K562 (cell line): ENCODE measurements around the gene NMT1. TPM values are rescaled to one million over a fixed set of nuclear protein-coding genes. Genes with fewer than 3 reads are reported as not detected.

Experiments used
- ARID3A ChIP-seq: IDR thresholded peaks from 2 replicates; pipeline ENCODE4 v1.6.1; 2012; ENCODE audit warnings: low read depth, low read length, improper control_type of control experiment, borderline replicate concordance
- BRD9 ChIP-seq: fragments of 450-650 bp; IDR thresholded peaks from 2 replicates; pipeline ENCODE4 v1.6.1; 2018; ENCODE audit warnings: low read depth; ENCODE audit not compliant: partially characterized antibody
- CHD2 ChIP-seq: IDR thresholded peaks from 2 replicates; pipeline ENCODE4 v1.6.1; 2011; ENCODE audit warnings: low read depth, low read length
- EZH2 ChIP-seq: IDR thresholded peaks from 2 replicates; pipeline ENCODE4 v1.6.1; 2012; ENCODE audit warnings: low read depth, mild to moderate bottlenecking, inconsistent platforms, low read length, borderline replicate concordance
- FOXK2 ChIP-seq, 2 experiments: fragments of 450-650 bp; IDR thresholded peaks in 1 of 2; conservative IDR thresholded peaks in 1 of 2; 2 replicates each; pipeline ENCODE4 v1.6.1; 2016; ENCODE audit warnings: low read depth in 2 of 2, mild to moderate bottlenecking in 1 of 2
- GTF2E2 ChIP-seq: fragments of 200-800 bp; sonication (Bioruptor generic); IDR thresholded peaks from 2 replicates; pipeline ENCODE4 v1.6.1; 2016; ENCODE audit warnings: missing genetic modification characterization, missing compliant biosample characterization
- HMG20A ChIP-seq: fragments of 450-650 bp; formaldehyde crosslinking; conservative IDR thresholded peaks from 2 replicates; pipeline ENCODE4 v1.4.0; 2020; ENCODE audit warnings: mild to moderate bottlenecking, mixed read lengths
- HNRNPH1 ChIP-seq: fragments of 200-400 bp; formaldehyde crosslinking; optimal IDR thresholded peaks from 2 replicates; pipeline ENCODE3; 2017; ENCODE audit warnings: low read depth, mild to moderate bottlenecking, low read length, moderate library complexity
- HOXB6 ChIP-seq: fragments of 250-450 bp; sonication (Bioruptor Pico); IDR thresholded peaks from 2 replicates; pipeline ENCODE4 v1.5.1; 2022; ENCODE audit warnings: mild to moderate bottlenecking, borderline replicate concordance
- KLF6 ChIP-seq: fragments of 250-450 bp; sonication (Bioruptor Pico); IDR thresholded peaks from 2 replicates; pipeline ENCODE4 v1.4.0; 2020; ENCODE audit warnings: mild to moderate bottlenecking, moderate library complexity, borderline replicate concordance
- SAFB ChIP-seq: fragments of 200-400 bp; formaldehyde crosslinking; IDR thresholded peaks from 2 replicates; pipeline ENCODE4 v1.6.1; 2017; ENCODE audit warnings: low read depth, low read length, borderline replicate concordance
- TBP ChIP-seq: optimal IDR thresholded peaks from 2 replicates; pipeline ENCODE3; 2011; ENCODE audit warnings: low read depth, low read length, improper control_type of control experiment
- TEAD4 ChIP-seq, 2 experiments: sonication (generic) in 1 of 2; formaldehyde crosslinking in 1 of 2; IDR thresholded peaks; 2 replicates each; pipeline versions ENCODE4 v1.6.1 to v1.8.0; 2012 to 2022; ENCODE audit warnings: borderline replicate concordance in 1 of 2, inconsistent platforms in 1 of 2, low read length in 1 of 2, mild to moderate bottlenecking in 1 of 2, missing genetic modification reagents in 1 of 2
- TGIF2 ChIP-seq: sonication (generic); formaldehyde crosslinking; IDR thresholded peaks from 2 replicates; pipeline ENCODE4 v1.8.1; 2022; ENCODE audit warnings: mild to moderate bottlenecking, missing genetic modification reagents, moderate library complexity
- ZBTB49 ChIP-seq: sonication (generic); formaldehyde crosslinking; IDR thresholded peaks from 2 replicates; pipeline ENCODE4 v1.8.0; 2022; ENCODE audit warnings: missing genetic modification reagents, mild to moderate bottlenecking, borderline replicate concordance
- ZC3H4 ChIP-seq: sonication (generic); formaldehyde crosslinking; IDR thresholded peaks from 2 replicates; pipeline ENCODE4 v1.9.0; 2021; ENCODE audit warnings: missing genetic modification reagents, borderline replicate concordance
- ZNF699 ChIP-seq: fragments of 250-450 bp; sonication (Bioruptor Pico); IDR thresholded peaks from 2 replicates; pipeline ENCODE4 v1.8.0; 2021; ENCODE audit warnings: mild to moderate bottlenecking, moderate library complexity; ENCODE audit not compliant: insufficient replicate concordance
- ZNF76 ChIP-seq: fragments of 250-450 bp; sonication (Bioruptor Pico); IDR thresholded peaks from 2 replicates; pipeline ENCODE4 v1.4.0; 2020; ENCODE audit warnings: mild to moderate bottlenecking, moderate library complexity, borderline replicate concordance
- ZNF764 ChIP-seq: fragments of 250-450 bp; sonication (Bioruptor Pico); IDR thresholded peaks from 2 replicates; pipeline ENCODE4 v1.4.0; 2020; ENCODE audit warnings: low read depth, mild to moderate bottlenecking, moderate library complexity
- polyA plus RNA-seq, 8 experiments: library from polyadenylated mRNA; depleted of rRNA in 4 of 8; stranded (reverse) in 5 of 8; unstranded in 3 of 8; fragments of >200 nt; fragmentation: Nextera tagmentation in 2 of 8; fragmentation: Illumina TruSeq in 1 of 8; extraction: Ambion mirVana in 2 of 8; extraction: Trizol in 1 of 8; gene quantifications; 2 replicates each; pipeline versions ENCODE4 v1.2.1 to v1.2.3, GENCODE V29; 2011 to 2014; ENCODE audit warnings: inconsistent platforms in 1 of 8, missing spikeins in 1 of 8
- total RNA-seq, 7 experiments: library from RNA; depleted of rRNA in 6 of 7; stranded (reverse); fragments of >200 nt in 6 of 7; fragmentation: Illumina TruSeq in 2 of 7; extraction: Trizol in 2 of 7; gene quantifications; 2 replicates each; pipeline versions ENCODE4 v1.2.1 to v1.2.3, GENCODE V29; 2011 to 2021; ENCODE audit warnings: low replicate concordance in 1 of 7
- TF ChIP-seq, protein P1 (sequence below): fragments of 450-650 bp; IDR thresholded peaks from 2 replicates; pipeline ENCODE4 v1.6.1; 2016; ENCODE audit warnings: borderline replicate concordance
- TF ChIP-seq, protein P2 (sequence below): fragments of 450-650 bp; formaldehyde crosslinking; IDR thresholded peaks from 2 replicates; pipeline ENCODE4 v1.4.0; 2020; ENCODE audit warnings: mild to moderate bottlenecking, moderate library complexity

The NMT1 gene
- total and polyA plus RNA-seq, 9 of the 15 experiments (the other 6 are each of a cell fraction or from before 2014, with no cell fraction given) = 86.7 to 569 (median 213) TPM

GRCh38 chr17:45060382-45060796 is 728 bp upstream of the NMT1 start (continued):
- TF ChIP-seq ZBTB49 (CRISPR knock-in tag) (no peak), HOXB6 (CRISPR knock-in tag) (no peak), TBP (no peak), GTF2E2 (tag) (no peak), HMG20A (no peak), ZNF764 (no peak), FOXK2 (conservative IDR thresholded peaks at IDR 0.05 in 1 of 2, IDR thresholded peaks at IDR 0.05 in 1 of 2; ENCODE audit: low read depth in 2 of 2) (no peak), ARID3A (no peak), TGIF2 (no peak), EZH2 (no peak), CHD2 (no peak), TEAD4 (IDR thresholded peaks at IDR 0.05; ENCODE audit: low read length) (no peak), TEAD4 (CRISPR knock-in tag; IDR thresholded peaks at IDR 0.05; ENCODE audit: borderline replicate concordance) (no peak), ZNF76 (0 out of 2 replicates have a peak, but pooled peaks have one; percentile 33), ZC3H4 (CRISPR knock-in tag) (no peak), KLF6 (CRISPR knock-in tag) (no peak), HNRNPH1 (no peak), SAFB (no peak), BRD9 (peak; percentile 60), ZNF699 (CRISPR knock-in tag) (no peak)
- TF ChIP-seq, protein P1, sequence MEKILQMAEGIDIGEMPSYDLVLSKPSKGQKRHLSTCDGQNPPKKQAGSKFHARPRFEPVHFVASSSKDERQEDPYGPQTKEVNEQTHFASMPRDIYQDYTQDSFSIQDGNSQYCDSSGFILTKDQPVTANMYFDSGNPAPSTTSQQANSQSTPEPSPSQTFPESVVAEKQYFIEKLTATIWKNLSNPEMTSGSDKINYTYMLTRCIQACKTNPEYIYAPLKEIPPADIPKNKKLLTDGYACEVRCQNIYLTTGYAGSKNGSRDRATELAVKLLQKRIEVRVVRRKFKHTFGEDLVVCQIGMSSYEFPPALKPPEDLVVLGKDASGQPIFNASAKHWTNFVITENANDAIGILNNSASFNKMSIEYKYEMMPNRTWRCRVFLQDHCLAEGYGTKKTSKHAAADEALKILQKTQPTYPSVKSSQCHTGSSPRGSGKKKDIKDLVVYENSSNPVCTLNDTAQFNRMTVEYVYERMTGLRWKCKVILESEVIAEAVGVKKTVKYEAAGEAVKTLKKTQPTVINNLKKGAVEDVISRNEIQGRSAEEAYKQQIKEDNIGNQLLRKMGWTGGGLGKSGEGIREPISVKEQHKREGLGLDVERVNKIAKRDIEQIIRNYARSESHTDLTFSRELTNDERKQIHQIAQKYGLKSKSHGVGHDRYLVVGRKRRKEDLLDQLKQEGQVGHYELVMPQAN = peak; percentile 46; the same call in 1 of the 2 replicates
- TF ChIP-seq, protein P2, sequence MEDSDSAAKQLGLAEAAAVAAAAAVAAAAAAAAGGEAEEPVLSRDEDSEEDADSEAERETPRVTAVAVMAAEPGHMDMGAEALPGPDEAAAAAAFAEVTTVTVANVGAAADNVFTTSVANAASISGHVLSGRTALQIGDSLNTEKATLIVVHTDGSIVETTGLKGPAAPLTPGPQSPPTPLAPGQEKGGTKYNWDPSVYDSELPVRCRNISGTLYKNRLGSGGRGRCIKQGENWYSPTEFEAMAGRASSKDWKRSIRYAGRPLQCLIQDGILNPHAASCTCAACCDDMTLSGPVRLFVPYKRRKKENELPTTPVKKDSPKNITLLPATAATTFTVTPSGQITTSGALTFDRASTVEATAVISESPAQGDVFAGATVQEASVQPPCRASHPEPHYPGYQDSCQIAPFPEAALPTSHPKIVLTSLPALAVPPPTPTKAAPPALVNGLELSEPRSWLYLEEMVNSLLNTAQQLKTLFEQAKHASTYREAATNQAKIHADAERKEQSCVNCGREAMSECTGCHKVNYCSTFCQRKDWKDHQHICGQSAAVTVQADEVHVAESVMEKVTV (CRISPR knock-in tag) = no peak
